MV-4-11 (cell line): Measurements from ENCODE around the gene MRTFA.

Experiments used
- DNase-seq: peaks from one replicate; lab custom pipeline; 2025; lab: John Stamatoyannopoulos, UW

Gene MRTFA

GRCh38 chr22:40411506-40411861 lies 225.0 kb downstream of the MRTFA start:
- DNase-seq: no peak

GRCh38 chr22:40410731-40411505 lies 225.6 kb downstream of the MRTFA start:
- DNase-seq: no peak

- DNase-seq: no peak
Measured at GRCh38 chr22:40410272-40410671, 226.2 kb downstream of the MRTFA start.

- no peak for DNase-seq
Measured at GRCh38 chr22:40409613-40410113, 226.9 kb downstream of the MRTFA start.

- no peak for DNase-seq
Measured at GRCh38 chr22:40408718-40409612, 227.6 kb downstream of the MRTFA start.

GRCh38 chr22:40407831-40408717 lies 228.4 kb downstream of the MRTFA start:
- no peak for DNase-seq

- no peak for DNase-seq
Measured at GRCh38 chr22:40407021-40407761, 229.3 kb downstream of the MRTFA start.

- no peak for DNase-seq
Measured at GRCh38 chr22:40406063-40406890, 230.2 kb downstream of the MRTFA start.

GRCh38 chr22:40405178-40406062 lies 231.1 kb downstream of the MRTFA start:
- no peak for DNase-seq

GRCh38 chr22:40404251-40405177 lies 232.0 kb downstream of the MRTFA start:
- DNase-seq: no peak

GRCh38 chr22:40403651-40404050 lies 232.9 kb downstream of the MRTFA start:
- no peak for DNase-seq

- no peak for DNase-seq
Measured at GRCh38 chr22:40403141-40403540, 233.4 kb downstream of the MRTFA start.

- peak; percentile 13 for DNase-seq
Measured at GRCh38 chr22:40401981-40402406, 234.5 kb downstream of the MRTFA start.

- no peak for DNase-seq
Measured at GRCh38 chr22:40401532-40401931, 235.0 kb downstream of the MRTFA start.

GRCh38 chr22:40400159-40400558 lies 236.4 kb downstream of the MRTFA start:
- DNase-seq: peak; percentile 89

- no peak for DNase-seq
Measured at GRCh38 chr22:40399621-40400020, 236.9 kb downstream of the MRTFA start.

- DNase-seq: no peak
Measured at GRCh38 chr22:40397396-40397795, 239.1 kb downstream of the MRTFA start.

GRCh38 chr22:40396882-40397281 lies 239.6 kb downstream of the MRTFA start:
- no peak for DNase-seq
